Tibial artery (tissue), 4 donors: Measurements from ENCODE around the gene DHRSX.
A peak's percentile ranks its signal among the peaks of the same experiment; 100 is the strongest.

ENCODE experiments used
- DNase-seq, 2 donors: peaks; one replicate each; pipeline ENCODE4 v3.0.0-alpha.2; 2019
- H3K27ac ChIP-seq, 2 donors: fragments of 200-600 bp; sonication (generic) in 1 of 2; 1 replicate in 1 of 2; 2 replicates in 1 of 2; pipeline ENCODE4 v1.5.1; 2018 to 2019; ENCODE audit warnings: mild to moderate bottlenecking in 1 of 2
- H3K27me3 ChIP-seq, 2 donors: fragments of 200-600 bp; sonication (generic) in 1 of 2; one replicate each; pipeline versions ENCODE4 v1.5.1 to v1.6.0; 2016 to 2019
- H3K36me3 ChIP-seq, 3 donors: fragments of 200-600 bp; sonication (generic) in 2 of 3; one replicate each; pipeline ENCODE4 v1.5.1; 2016 to 2019; ENCODE audit warnings: mild to moderate bottlenecking in 2 of 3
- H3K4me1 ChIP-seq, 4 donors: fragments of 200-600 bp; sonication (generic) in 2 of 4; 1 replicate in 3 of 4; 2 replicates in 1 of 4; pipeline ENCODE4 v1.5.1; 2016 to 2019
- H3K4me3 ChIP-seq, 2 donors: fragments of 200-600 bp; sonication (generic) in 1 of 2; 1 replicate in 1 of 2; 2 replicates in 1 of 2; pipeline ENCODE4 v1.5.1; 2018 to 2019; ENCODE audit warnings: mild to moderate bottlenecking in 2 of 2
- H3K9me3 ChIP-seq, 3 donors: fragments of 200-600 bp; sonication (generic) in 1 of 3; one replicate each; pipeline ENCODE4 v1.5.1; 2016 to 2019
- CTCF ChIP-seq, 2 experiments: fragments of 200-600 bp in 1 of 2; fragments of 450-650 bp in 1 of 2; IDR thresholded peaks; one replicate each; pipeline ENCODE4 v1.5.1; 2017 to 2019; ENCODE audit warnings: antibody characterized with exemption in 2 of 2, mild to moderate bottlenecking in 1 of 2, moderate library complexity in 1 of 2
- intact Hi-C: fragments of 100-400 bp; cut with DNase I; formaldehyde crosslinking; loops from one replicate; pipeline ENCODE4 v1.15.0; 2023; ENCODE audit warnings: low total_unique reads

DHRSX gene

GRCh38 chrX:2490634-2491033 lies 10.1 kb downstream of the DHRSX start:
- Histone ChIP-seq H3K4me3 (no peak overlapping the region), H3K27me3 (no peaks in the 10 kb centered on the region), H3K4me1 (peaks cover 0 to 4% (median under 1%) of the 10 kb centered on the region in 4 donors), H3K27ac (no peak overlapping the region), H3K36me3 (peaks cover 40 to 47% (median 43%) of the 10 kb centered on the region in 3 donors), H3K9me3 (no peaks in the 10 kb centered on the region)
- no peak for DNase-seq
- intact Hi-C loops: loop anchor here (10.0 kb wide), 1 partner anchor 156 kb away; no protein-coding TSS in a partner anchor
- TF ChIP-seq CTCF (IDR thresholded peaks at IDR 0.05): no peak

- Histone ChIP-seq H3K4me3 (no peak overlapping the region), H3K4me1 (peaks cover 0 to 12% (median 0%) of the 10 kb centered on the region in 4 donors), H3K27ac (no peak overlapping the region), H3K9me3 (no peaks in the 10 kb centered on the region), H3K27me3 (no peaks in the 10 kb centered on the region), H3K36me3 (peaks cover 40 to 45% (median 43%) of the 10 kb centered on the region in 3 donors)
- no peak for TF ChIP-seq CTCF (IDR thresholded peaks at IDR 0.05)
- intact Hi-C loops: loop anchor here (10.0 kb wide), 1 partner anchor 155 kb away; no protein-coding TSS in a partner anchor
- no peak for DNase-seq
Observed at GRCh38 chrX:2489446-2490445, 11.0 kb downstream of the DHRSX start.

- no peaks in the 10 kb centered on the region for H3K9me3 ChIP-seq
- no peak for DNase-seq
- intact Hi-C loops: no loop called here
- H3K4me1 ChIP-seq: peaks cover 0 to 20% (median 5%) of the 10 kb centered on the region in 4 donors
- peaks cover 40 to 45% (median 43%) of the 10 kb centered on the region in 3 donors for H3K36me3 ChIP-seq
- H3K4me3 ChIP-seq: no peak overlapping the region
- TF ChIP-seq CTCF (IDR thresholded peaks at IDR 0.05): no peak
- H3K27me3 ChIP-seq: no peaks in the 10 kb centered on the region
- H3K27ac ChIP-seq: no peak overlapping the region
Observed at GRCh38 chrX:2488621-2489285, 12.0 kb downstream of the DHRSX start.

- Histone ChIP-seq H3K27ac (no peak overlapping the region), H3K4me1 (peaks cover 0 to 29% (median 7%) of the 10 kb centered on the region in 4 donors), H3K9me3 (no peaks in the 10 kb centered on the region), H3K27me3 (no peaks in the 10 kb centered on the region), H3K4me3 (no peak overlapping the region), H3K36me3 (peaks cover 40 to 45% (median 43%) of the 10 kb centered on the region in 3 donors)
- intact Hi-C loops: no loop called here
- TF ChIP-seq CTCF (IDR thresholded peaks at IDR 0.05): no peak
- no peak for DNase-seq
Observed at GRCh38 chrX:2487366-2487765, 13.4 kb downstream of the DHRSX start.

GRCh38 chrX:2486476-2487133 lies 14.2 kb downstream of the DHRSX start:
- intact Hi-C loops: no loop called here
- no peak for DNase-seq
- Histone ChIP-seq H3K4me1 (peaks cover 0 to 29% (median 7%) of the 10 kb centered on the region in 4 donors), H3K27me3 (no peaks in the 10 kb centered on the region), H3K4me3 (no peak overlapping the region), H3K9me3 (no peaks in the 10 kb centered on the region), H3K27ac (peak overlapping the region in 1 of 2 donors; percentile 75), H3K36me3 (peaks cover 40 to 45% (median 43%) of the 10 kb centered on the region in 3 donors)
- no peak for TF ChIP-seq CTCF (IDR thresholded peaks at IDR 0.05)
